KMS-11 (cell line): ENCODE results near the gene OSBPL7.

ENCODE experiments used
- H2AFZ ChIP-seq: fragments of 200-600 bp; sonication (generic); 2 replicates; pipeline ENCODE4 v1.6.1; 2016; ENCODE audit warnings: antibody characterized with exemption, mixed run types, low read depth
- H3K27ac ChIP-seq: fragments of 200-600 bp; sonication (generic); 2 replicates; pipeline ENCODE4 v1.6.1; 2016; ENCODE audit warnings: mild to moderate bottlenecking, mixed run types
- H3K27me3 ChIP-seq: fragments of 200-600 bp; sonication (generic); 2 replicates; pipeline ENCODE4 v1.6.1; 2017; ENCODE audit warnings: mild to moderate bottlenecking, low read depth, mixed run types, moderate library complexity; ENCODE audit not compliant: insufficient read depth
- H3K36me3 ChIP-seq: fragments of 200-600 bp; sonication (generic); 2 replicates; pipeline ENCODE4 v1.6.1; 2017; ENCODE audit warnings: mild to moderate bottlenecking, mixed run types; ENCODE audit not compliant: insufficient read depth
- H3K4me1 ChIP-seq: fragments of 200-600 bp; sonication (generic); 2 replicates; pipeline ENCODE4 v1.6.1; 2016; ENCODE audit warnings: mild to moderate bottlenecking, low read depth, mixed run types; ENCODE audit not compliant: poor library complexity, severe bottlenecking
- H3K4me2 ChIP-seq: fragments of 200-600 bp; sonication (generic); 2 replicates; pipeline ENCODE4 v1.7.0; 2016; ENCODE audit warnings: mild to moderate bottlenecking, mixed run types
- H3K4me3 ChIP-seq: fragments of 200-600 bp; sonication (generic); IDR thresholded peaks from 2 replicates; pipeline ENCODE4 v1.6.1; 2017; ENCODE audit warnings: low read depth, low read length, mixed read lengths; ENCODE audit not compliant: insufficient read depth
- H3K79me2 ChIP-seq: fragments of 200-600 bp; sonication (generic); 2 replicates; pipeline ENCODE4 v1.6.1; 2016; ENCODE audit warnings: low read depth, mixed run types; ENCODE audit not compliant: insufficient read depth
- H3K9ac ChIP-seq: fragments of 200-600 bp; sonication (generic); 2 replicates; pipeline ENCODE4 v1.6.1; 2016; ENCODE audit warnings: mild to moderate bottlenecking, mixed run types
- H4K20me1 ChIP-seq: fragments of 200-600 bp; sonication (generic); 2 replicates; pipeline ENCODE4 v1.6.1; 2016; ENCODE audit warnings: mild to moderate bottlenecking, mixed run types; ENCODE audit not compliant: insufficient read depth
- CTCF ChIP-seq: fragments of 200-600 bp; sonication (generic); conservative IDR thresholded peaks from 2 replicates; pipeline ENCODE4 v1.6.1; 2017; ENCODE audit warnings: low read depth, mild to moderate bottlenecking, antibody characterized with exemption, low read length, moderate library complexity, mixed read lengths

Gene OSBPL7, protein sequence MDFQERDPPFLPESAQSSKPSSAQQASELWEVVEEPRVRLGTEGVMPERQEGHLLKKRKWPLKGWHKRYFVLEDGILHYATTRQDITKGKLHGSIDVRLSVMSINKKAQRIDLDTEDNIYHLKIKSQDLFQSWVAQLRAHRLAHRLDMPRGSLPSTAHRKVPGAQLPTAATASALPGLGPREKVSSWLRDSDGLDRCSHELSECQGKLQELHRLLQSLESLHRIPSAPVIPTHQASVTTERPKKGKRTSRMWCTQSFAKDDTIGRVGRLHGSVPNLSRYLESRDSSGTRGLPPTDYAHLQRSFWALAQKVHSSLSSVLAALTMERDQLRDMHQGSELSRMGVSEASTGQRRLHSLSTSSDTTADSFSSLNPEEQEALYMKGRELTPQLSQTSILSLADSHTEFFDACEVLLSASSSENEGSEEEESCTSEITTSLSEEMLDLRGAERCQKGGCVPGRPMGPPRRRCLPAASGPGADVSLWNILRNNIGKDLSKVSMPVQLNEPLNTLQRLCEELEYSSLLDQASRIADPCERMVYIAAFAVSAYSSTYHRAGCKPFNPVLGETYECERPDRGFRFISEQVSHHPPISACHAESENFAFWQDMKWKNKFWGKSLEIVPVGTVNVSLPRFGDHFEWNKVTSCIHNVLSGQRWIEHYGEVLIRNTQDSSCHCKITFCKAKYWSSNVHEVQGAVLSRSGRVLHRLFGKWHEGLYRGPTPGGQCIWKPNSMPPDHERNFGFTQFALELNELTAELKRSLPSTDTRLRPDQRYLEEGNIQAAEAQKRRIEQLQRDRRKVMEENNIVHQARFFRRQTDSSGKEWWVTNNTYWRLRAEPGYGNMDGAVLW

GRCh38 chr17:47821424-47822391 is at the start of gene OSBPL7:
Gene OSBPL7, minus strand, starts transcription at chr17:47821794. Its CDS starts 1,516 bp downstream, at chr17:47820278.
- Histone ChIP-seq H3K79me2 (no peaks in the 10 kb centered on the region), H3K4me2 (peak within 1 kb of the TSS; percentile 72), H3K4me3 (no peak within 1 kb of the TSS), H3K27ac (peak within 1 kb of the TSS; percentile 39; the same call in 1 of the 2 replicates), H3K27me3 (no peaks in the 10 kb centered on the region), H2AFZ (peak within 1 kb of the TSS; percentile 62; the same call in 1 of the 2 replicates), H4K20me1 (no peaks in the 10 kb centered on the region), H3K36me3 (no peaks in the 10 kb centered on the region; the same call in 1 of the 2 replicates), H3K9ac (peak within 1 kb of the TSS; percentile 45; the same call in 1 of the 2 replicates), H3K4me1 (peaks cover 23% of the 10 kb centered on the region)
- no peak for TF ChIP-seq CTCF

DNA sequence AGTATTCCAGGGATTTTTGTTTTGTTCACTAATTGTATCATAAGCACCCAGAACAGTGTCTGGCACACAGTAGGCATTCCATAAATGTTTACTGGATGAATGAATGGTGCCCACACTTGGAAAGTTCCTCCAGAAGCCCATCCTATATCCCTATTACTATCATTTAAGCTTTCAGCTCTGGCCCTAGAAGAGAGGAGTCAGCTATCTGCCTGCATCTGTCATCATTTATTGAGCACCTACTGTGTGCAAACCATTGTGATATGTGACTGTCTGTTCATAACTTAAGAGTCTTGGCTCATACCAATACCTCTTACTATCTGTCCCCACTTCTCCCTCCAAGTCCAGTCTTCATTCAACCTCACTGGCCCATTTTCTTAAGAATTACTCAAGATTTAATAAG is 49.5 kb upstream of the OSBPL7 start:
- Histone ChIP-seq H2AFZ (no peak overlapping the region), H3K9ac (no peak overlapping the region), H4K20me1 (no peaks in the 10 kb centered on the region), H3K27me3 (peaks cover 96% of the 10 kb centered on the region), H3K79me2 (no peaks in the 10 kb centered on the region), H3K4me3 (no peak overlapping the region), H3K4me2 (no peak overlapping the region), H3K36me3 (no peaks in the 10 kb centered on the region), H3K27ac (no peak overlapping the region), H3K4me1 (no peaks in the 10 kb centered on the region)
- TF ChIP-seq CTCF = no peak

- no peak for TF ChIP-seq CTCF
- no peak overlapping the region for H2AFZ ChIP-seq
- H3K4me2 ChIP-seq = no peak overlapping the region
- no peaks in the 10 kb centered on the region for H3K4me1 ChIP-seq
- peaks cover 98% of the 10 kb centered on the region for H3K27me3 ChIP-seq
- no peaks in the 10 kb centered on the region for H3K79me2 ChIP-seq
- H3K36me3 ChIP-seq = no peaks in the 10 kb centered on the region
- H3K4me3 ChIP-seq = no peak overlapping the region
- H3K27ac ChIP-seq = no peak overlapping the region
- H4K20me1 ChIP-seq = no peaks in the 10 kb centered on the region
- H3K9ac ChIP-seq = no peak overlapping the region
Measured at GRCh38 chr17:47870056-47870455, 48.5 kb upstream of the OSBPL7 start.

DNA sequence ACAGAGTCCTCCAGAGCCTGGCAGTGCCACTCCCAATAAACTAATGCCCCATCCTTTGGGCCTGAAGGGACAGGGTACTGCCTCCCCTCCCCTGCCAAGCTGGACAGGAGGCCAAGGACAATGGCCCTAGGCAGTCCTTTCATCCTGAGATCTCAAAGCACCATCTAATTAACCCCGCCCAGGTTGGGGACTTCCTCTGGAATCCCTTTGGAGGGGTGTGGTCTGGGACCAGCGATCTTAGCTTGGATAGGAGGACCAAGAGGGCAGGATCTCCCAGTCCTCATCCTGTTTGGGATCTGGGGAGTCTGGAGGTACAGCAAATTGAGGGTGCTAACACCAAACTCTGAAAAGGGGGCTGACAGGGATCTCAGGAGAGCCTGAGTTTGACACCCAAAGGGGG is 47.5 kb upstream of the OSBPL7 start:
- H3K27me3 ChIP-seq = peaks cover 98% of the 10 kb centered on the region
- no peaks in the 10 kb centered on the region for H3K79me2 ChIP-seq
- H3K36me3 ChIP-seq = no peaks in the 10 kb centered on the region
- no peak overlapping the region for H2AFZ ChIP-seq
- no peak overlapping the region for H3K4me2 ChIP-seq
- no peak overlapping the region for H3K9ac ChIP-seq
- H3K4me3 ChIP-seq = no peak overlapping the region
- no peaks in the 10 kb centered on the region for H3K4me1 ChIP-seq
- no peak for TF ChIP-seq CTCF
- no peak overlapping the region for H3K27ac ChIP-seq
- H4K20me1 ChIP-seq = no peaks in the 10 kb centered on the region
